GM12874 (cell line): ENCODE results near the gene GATB.

ENCODE experiments used
- TF ChIP-seq, protein P1 (sequence below): IDR thresholded peaks from 2 replicates; pipeline ENCODE4 v1.5.1; 2011; ENCODE audit warnings: low read depth, mild to moderate bottlenecking, control low read depth, low read length, moderate library complexity; ENCODE audit not compliant: insufficient read depth

GATB gene

GRCh38 chr4:151676301-151676700 is 84.5 kb downstream of the GATB start:
- TF ChIP-seq, protein P1, sequence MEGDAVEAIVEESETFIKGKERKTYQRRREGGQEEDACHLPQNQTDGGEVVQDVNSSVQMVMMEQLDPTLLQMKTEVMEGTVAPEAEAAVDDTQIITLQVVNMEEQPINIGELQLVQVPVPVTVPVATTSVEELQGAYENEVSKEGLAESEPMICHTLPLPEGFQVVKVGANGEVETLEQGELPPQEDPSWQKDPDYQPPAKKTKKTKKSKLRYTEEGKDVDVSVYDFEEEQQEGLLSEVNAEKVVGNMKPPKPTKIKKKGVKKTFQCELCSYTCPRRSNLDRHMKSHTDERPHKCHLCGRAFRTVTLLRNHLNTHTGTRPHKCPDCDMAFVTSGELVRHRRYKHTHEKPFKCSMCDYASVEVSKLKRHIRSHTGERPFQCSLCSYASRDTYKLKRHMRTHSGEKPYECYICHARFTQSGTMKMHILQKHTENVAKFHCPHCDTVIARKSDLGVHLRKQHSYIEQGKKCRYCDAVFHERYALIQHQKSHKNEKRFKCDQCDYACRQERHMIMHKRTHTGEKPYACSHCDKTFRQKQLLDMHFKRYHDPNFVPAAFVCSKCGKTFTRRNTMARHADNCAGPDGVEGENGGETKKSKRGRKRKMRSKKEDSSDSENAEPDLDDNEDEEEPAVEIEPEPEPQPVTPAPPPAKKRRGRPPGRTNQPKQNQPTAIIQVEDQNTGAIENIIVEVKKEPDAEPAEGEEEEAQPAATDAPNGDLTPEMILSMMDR, result no peak

DNA sequence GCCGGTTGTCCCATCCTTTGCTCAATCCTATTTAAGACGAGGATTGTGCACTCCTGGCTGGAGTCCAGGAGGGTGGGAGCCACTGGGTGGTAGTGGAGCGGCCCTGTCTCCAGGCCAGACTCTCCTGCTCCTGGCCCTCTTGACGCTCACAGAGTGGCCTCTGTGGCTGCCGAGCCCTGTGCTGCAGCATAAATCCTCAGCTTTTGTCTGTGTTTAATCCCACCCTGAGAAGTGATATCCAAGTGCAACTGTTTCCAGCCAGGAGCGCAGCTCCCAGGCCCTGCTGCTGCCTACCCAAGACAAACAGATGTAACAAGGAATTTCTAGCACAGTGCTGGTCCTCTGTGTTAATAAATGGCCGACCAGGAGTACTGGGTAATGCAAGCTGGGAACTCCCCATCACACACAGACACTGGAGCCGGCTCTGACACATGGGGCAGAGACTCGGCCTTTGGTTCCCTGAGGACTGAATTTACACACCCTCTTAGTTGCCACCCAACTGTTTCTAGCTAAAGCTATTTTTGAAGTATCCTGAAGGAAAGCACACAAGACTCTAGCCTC is 85.3 kb downstream of the GATB start:
- TF ChIP-seq, protein P1, result no peak

- TF ChIP-seq, protein P1, result no peak
These were observed 85.9 kb downstream of the GATB start for GRCh38 chr4:151674804-151675391.

GRCh38 chr4:151673908-151674520 is 86.8 kb downstream of the GATB start:
- TF ChIP-seq, protein P1, result no peak

- TF ChIP-seq, protein P1, result no peak
These were observed 87.8 kb downstream of the GATB start for GRCh38 chr4:151672996-151673395.

- TF ChIP-seq, protein P1, result no peak
These were observed 89.2 kb downstream of the GATB start for GRCh38 chr4:151671541-151672059.

- TF ChIP-seq, protein P1, result no peak
These were observed 90.0 kb downstream of the GATB start for GRCh38 chr4:151670843-151671242.
